OCI-LY1 (cell line): ENCODE results near the gene CREB3L4.
"Not testable (repeated sequence)": the region's sequence is repeated elsewhere in the genome, so short reads cannot be mapped to it uniquely, and the experiment has no call there.

Experiments
- H2AFZ ChIP-seq: fragments of 200-600 bp; sonication (generic), shearing (Covaris generic); 2 replicates; pipeline ENCODE4 v1.6.0; 2014; ENCODE audit warnings: antibody characterized with exemption, mild to moderate bottlenecking, low read length
- H3F3A ChIP-seq: fragments of 200-600 bp; sonication (generic), shearing (Covaris generic); 2 replicates; pipeline ENCODE4 v1.6.0; 2014; ENCODE audit warnings: mild to moderate bottlenecking, antibody characterized with exemption, low read length, moderate library complexity; ENCODE audit not compliant: insufficient read depth
- H3K27ac ChIP-seq: fragments of 200-600 bp; sonication (generic); 2 replicates; pipeline ENCODE4 v1.5.1; 2014; ENCODE audit warnings: low read length, mixed run types, mild to moderate bottlenecking, low read depth; ENCODE audit not compliant: poor library complexity, severe bottlenecking
- H3K27me3 ChIP-seq: fragments of 200-600 bp; sonication (generic); 2 replicates; pipeline ENCODE4 v1.6.0; 2014; ENCODE audit warnings: antibody characterized with exemption, mild to moderate bottlenecking, low read length, moderate library complexity; ENCODE audit not compliant: insufficient read depth
- H3K36me3 ChIP-seq: fragments of 200-600 bp; sonication (generic); 2 replicates; pipeline ENCODE4 v1.6.1; 2014; ENCODE audit warnings: mild to moderate bottlenecking, antibody characterized with exemption, low read length, moderate library complexity, mixed read lengths; ENCODE audit not compliant: insufficient read depth
- H3K4me1 ChIP-seq: fragments of 200-600 bp; sonication (generic); 2 replicates; pipeline ENCODE4 v1.5.1; 2014; ENCODE audit warnings: mild to moderate bottlenecking, low read length, moderate library complexity; ENCODE audit not compliant: insufficient read depth, severe bottlenecking
- H3K4me2 ChIP-seq: fragments of 200-600 bp; sonication (generic), shearing (Covaris generic); 2 replicates; pipeline ENCODE4 v1.6.1; 2014; ENCODE audit warnings: low read length
- H3K4me3 ChIP-seq: fragments of 200-600 bp; sonication (generic); 2 replicates; pipeline ENCODE4 v1.5.1; 2014; ENCODE audit warnings: low read length, low read depth, mild to moderate bottlenecking, mixed read lengths; ENCODE audit not compliant: poor library complexity, severe bottlenecking
- H3K79me2 ChIP-seq: fragments of 200-600 bp; shearing (Covaris generic); 2 replicates; pipeline ENCODE4 v1.6.1; 2016; ENCODE audit warnings: mixed run types, low read length, mixed read lengths; ENCODE audit not compliant: insufficient read depth
- H3K9ac ChIP-seq: fragments of 200-600 bp; sonication (generic), shearing (Covaris generic); 2 replicates; pipeline ENCODE4 v1.6.1; 2014; ENCODE audit warnings: mild to moderate bottlenecking, low read length, mixed read lengths
- H3K9me2 ChIP-seq: fragments of 200-600 bp; sonication (generic), shearing (Covaris generic); 2 replicates; pipeline ENCODE4 v1.6.1; 2014; ENCODE audit warnings: low read depth, mild to moderate bottlenecking, low read length, mixed read lengths
- H3K9me3 ChIP-seq: fragments of 200-600 bp; shearing (Covaris generic); 2 replicates; pipeline ENCODE4 v1.6.1; 2014; ENCODE audit warnings: low read length, mixed read lengths
- H4K20me1 ChIP-seq: fragments of 200-600 bp; sonication (generic), shearing (Covaris generic); 2 replicates; pipeline ENCODE4 v1.6.0; 2016; ENCODE audit warnings: mild to moderate bottlenecking, low read length; ENCODE audit not compliant: insufficient read depth
- EZH2 ChIP-seq: fragments of 200-600 bp; sonication (generic), shearing (Covaris generic); IDR thresholded peaks from 2 replicates; pipeline ENCODE4 v1.8.0; 2017; ENCODE audit warnings: borderline replicate concordance, mixed run types, mild to moderate bottlenecking, antibody characterized with exemption, low read length, moderate library complexity, mixed read lengths
- TF ChIP-seq, protein P1 (sequence below): fragments of 200-600 bp; sonication (generic), shearing (Covaris generic); IDR thresholded peaks from 2 replicates; pipeline ENCODE4 v1.5.1; 2017; ENCODE audit warnings: mild to moderate bottlenecking, antibody characterized with exemption, low read length, moderate library complexity, mixed read lengths

Gene CREB3L4

DNA sequence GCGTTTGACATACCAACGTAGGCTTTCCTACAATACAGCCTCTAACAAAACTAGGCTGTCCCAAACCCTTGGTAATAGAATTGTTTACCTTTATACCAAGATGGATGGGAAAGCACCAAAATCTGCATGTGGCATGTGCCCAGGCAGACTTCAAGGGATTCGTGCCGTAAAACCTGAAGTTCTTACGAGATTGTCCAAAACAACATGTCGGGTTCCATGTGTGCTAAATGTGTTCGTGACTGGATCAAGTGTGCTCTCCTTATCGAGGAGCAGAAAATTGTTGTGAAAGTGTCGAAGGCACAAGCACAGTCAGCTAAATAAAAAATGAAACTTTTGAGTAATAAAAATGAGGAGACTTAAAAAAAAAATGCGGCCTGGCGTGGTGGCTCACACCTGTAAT, 27.9 kb downstream of the CREB3L4 start:
- no peaks in the 10 kb centered on the region for H3K9me2 ChIP-seq
- no peak overlapping the region for H3K9ac ChIP-seq
- no peaks in the 10 kb centered on the region for H4K20me1 ChIP-seq
- H3K4me1 ChIP-seq: peaks cover 21% of the 10 kb centered on the region
- H3K4me3 ChIP-seq: no peak overlapping the region
- H3K4me2 ChIP-seq: no peak overlapping the region
- TF ChIP-seq, protein P1, sequence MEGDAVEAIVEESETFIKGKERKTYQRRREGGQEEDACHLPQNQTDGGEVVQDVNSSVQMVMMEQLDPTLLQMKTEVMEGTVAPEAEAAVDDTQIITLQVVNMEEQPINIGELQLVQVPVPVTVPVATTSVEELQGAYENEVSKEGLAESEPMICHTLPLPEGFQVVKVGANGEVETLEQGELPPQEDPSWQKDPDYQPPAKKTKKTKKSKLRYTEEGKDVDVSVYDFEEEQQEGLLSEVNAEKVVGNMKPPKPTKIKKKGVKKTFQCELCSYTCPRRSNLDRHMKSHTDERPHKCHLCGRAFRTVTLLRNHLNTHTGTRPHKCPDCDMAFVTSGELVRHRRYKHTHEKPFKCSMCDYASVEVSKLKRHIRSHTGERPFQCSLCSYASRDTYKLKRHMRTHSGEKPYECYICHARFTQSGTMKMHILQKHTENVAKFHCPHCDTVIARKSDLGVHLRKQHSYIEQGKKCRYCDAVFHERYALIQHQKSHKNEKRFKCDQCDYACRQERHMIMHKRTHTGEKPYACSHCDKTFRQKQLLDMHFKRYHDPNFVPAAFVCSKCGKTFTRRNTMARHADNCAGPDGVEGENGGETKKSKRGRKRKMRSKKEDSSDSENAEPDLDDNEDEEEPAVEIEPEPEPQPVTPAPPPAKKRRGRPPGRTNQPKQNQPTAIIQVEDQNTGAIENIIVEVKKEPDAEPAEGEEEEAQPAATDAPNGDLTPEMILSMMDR: no peak
- TF ChIP-seq EZH2: no peak
- H3K9me3 ChIP-seq: no peaks in the 10 kb centered on the region
- peaks cover 8% of the 10 kb centered on the region; the same call in 1 of the 2 replicates for H3K79me2 ChIP-seq
- H2AFZ ChIP-seq: no peak overlapping the region
- peaks cover 9% of the 10 kb centered on the region for H3F3A ChIP-seq
- no peak overlapping the region for H3K27ac ChIP-seq
- no peaks in the 10 kb centered on the region for H3K27me3 ChIP-seq
- peaks cover 51% of the 10 kb centered on the region for H3K36me3 ChIP-seq

DNA sequence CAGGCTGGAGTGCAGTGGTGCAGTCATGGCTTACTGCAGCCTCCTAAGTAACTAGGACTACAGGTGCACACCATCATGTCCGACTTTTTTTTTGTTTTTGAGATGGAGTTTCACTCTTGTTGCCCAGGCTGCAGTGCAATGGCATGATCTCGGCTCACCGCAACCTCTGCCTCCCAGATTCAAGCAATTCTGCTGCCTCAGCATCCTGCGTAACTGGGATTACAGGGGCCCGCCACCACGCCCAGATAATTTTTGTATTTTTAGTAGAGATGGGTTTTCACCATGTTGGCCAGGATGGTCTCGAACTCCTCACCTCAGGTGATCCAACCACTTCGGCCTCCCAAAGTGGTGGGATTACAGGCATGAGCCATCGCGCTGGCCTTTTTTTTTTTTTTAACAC, 29.2 kb downstream of the CREB3L4 start:
- H3K4me3 ChIP-seq, H3K27ac ChIP-seq, H3K79me2 ChIP-seq, H3F3A ChIP-seq, H3K27me3 ChIP-seq, H3K9me2 ChIP-seq, H2AFZ ChIP-seq, H3K9me3 ChIP-seq, H3K4me2 ChIP-seq, H3K9ac ChIP-seq, H4K20me1 ChIP-seq: not testable (repeated sequence)
- H3K36me3 ChIP-seq: peaks cover 39% of the 10 kb centered on the region
- H3K4me1 ChIP-seq: peaks cover 12% of the 10 kb centered on the region

DNA sequence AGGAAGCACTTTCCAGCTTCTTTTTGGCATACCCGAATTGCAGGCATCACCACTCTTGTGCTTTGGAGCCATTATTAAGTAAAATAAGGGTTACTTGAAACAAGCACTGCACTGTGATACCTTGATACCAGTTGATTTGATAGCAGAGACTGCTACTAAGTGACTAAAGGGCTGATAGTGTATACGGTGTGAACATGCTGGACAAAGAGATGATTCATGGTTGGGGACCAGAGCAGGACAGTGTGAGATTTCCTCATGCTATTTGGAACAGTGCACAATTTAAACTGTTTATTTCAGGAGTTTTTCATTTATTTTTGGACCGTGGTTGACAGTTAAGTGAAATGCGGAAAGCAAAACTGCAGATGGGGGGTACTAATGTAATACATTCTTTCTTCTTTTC, 32.7 kb downstream of the CREB3L4 start:
- Histone ChIP-seq H3K9me3 (no peaks in the 10 kb centered on the region), H3K9ac (no peak overlapping the region), H3K9me2 (no peaks in the 10 kb centered on the region), H3K4me2 (no peak overlapping the region), H4K20me1 (no peaks in the 10 kb centered on the region), H3F3A (no peaks in the 10 kb centered on the region), H3K4me1 (no peaks in the 10 kb centered on the region), H3K27me3 (no peaks in the 10 kb centered on the region), H2AFZ (no peak overlapping the region), H3K4me3 (no peak overlapping the region), H3K79me2 (no peaks in the 10 kb centered on the region), H3K36me3 (peaks cover 4% of the 10 kb centered on the region), H3K27ac (no peak overlapping the region)
- TF ChIP-seq EZH2: no peak
- TF ChIP-seq, protein P1: no peak

DNA sequence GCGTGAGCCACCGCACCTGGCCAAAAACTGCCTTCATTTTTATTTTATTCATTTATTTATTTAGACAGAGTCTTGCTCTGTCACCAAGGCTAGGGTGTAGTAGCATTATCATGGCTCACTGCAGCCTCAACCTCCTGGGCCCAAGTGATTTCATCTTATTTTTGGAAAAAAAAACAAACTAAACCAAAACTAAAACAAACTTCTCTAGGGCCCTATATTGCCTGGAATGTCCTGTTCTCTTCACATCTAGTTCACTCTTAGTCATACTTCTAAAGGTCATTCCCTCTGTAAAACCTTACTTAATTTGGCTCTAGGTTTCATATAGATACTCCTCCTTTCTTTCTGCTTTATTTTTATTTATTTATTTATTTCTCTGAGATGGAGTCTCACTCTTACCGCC, 38.4 kb downstream of the CREB3L4 start:
- Histone ChIP-seq H3K9ac (no peak overlapping the region), H2AFZ (no peak overlapping the region), H3K79me2 (no peaks in the 10 kb centered on the region), H3K9me2 (no peaks in the 10 kb centered on the region), H3K4me1 (no peaks in the 10 kb centered on the region), H3K4me3 (no peak overlapping the region), H4K20me1 (no peaks in the 10 kb centered on the region), H3K4me2 (no peak overlapping the region), H3K27me3 (no peaks in the 10 kb centered on the region), H3F3A (no peaks in the 10 kb centered on the region), H3K27ac (no peak overlapping the region), H3K36me3 (no peaks in the 10 kb centered on the region), H3K9me3 (no peaks in the 10 kb centered on the region)
- no peak for TF ChIP-seq EZH2
- TF ChIP-seq, protein P1: no peak
